Upper lobe of right lung (tissue), 1 donor: ENCODE measurements around the gene TTYH3. TPM values are rescaled to one million over a fixed set of nuclear protein-coding genes. Genes with fewer than 3 reads are reported as not detected.
"Not testable (repeated sequence)": the region's sequence is repeated elsewhere in the genome, so short reads cannot be mapped to it uniquely, and the experiment has no call there.

Experiments
- ATAC-seq: fragments of 200-7000 bp; cut with Tn5 transposase; one replicate; pipeline ENCODE4 v1.9.1; 2020; ENCODE audit warnings: mild to moderate bottlenecking, moderate library complexity
- DNase-seq: peaks from one replicate; pipeline ENCODE4 v3.0.0-alpha.2; 2020
- H3K27ac ChIP-seq: fragments of 200-600 bp; one replicate; pipeline ENCODE4 v1.8.0; 2022
- H3K27me3 ChIP-seq: fragments of 200-600 bp; one replicate; pipeline ENCODE4 v1.8.0; 2022; ENCODE audit warnings: mild to moderate bottlenecking
- H3K36me3 ChIP-seq: fragments of 200-600 bp; one replicate; pipeline ENCODE4 v1.8.0; 2022
- H3K4me1 ChIP-seq: fragments of 200-600 bp; one replicate; pipeline ENCODE4 v1.8.0; 2022
- H3K4me3 ChIP-seq: fragments of 200-600 bp; one replicate; pipeline ENCODE4 v1.8.0; 2022; ENCODE audit warnings: mild to moderate bottlenecking
- H3K9me3 ChIP-seq: fragments of 200-600 bp; one replicate; pipeline ENCODE4 v1.8.0; 2022
- intact Hi-C: fragments of 100-400 bp; cut with DNase I; formaldehyde crosslinking; loops from one replicate; pipeline ENCODE4 v1.11.0; 2022
- total RNA-seq: library from RNA; stranded (reverse); fragmentation: NEBNext Ultra II Directional; extraction: Animal tissue kit (Norgen Biotek cat#: 25700); gene quantifications from one replicate; pipeline ENCODE4 v1.2.1, GENCODE V29; 2021
- TF ChIP-seq, protein P1 (sequence below): fragments of 200-600 bp; IDR thresholded peaks from one replicate; pipeline ENCODE4 v1.8.0; 2022; ENCODE audit warnings: antibody characterized with exemption
- donor health status: DM: no; HTN: yes; CAD: no; lungs with severe emphysema.

The TTYH3 gene
- total RNA-seq, 1 donor from 2014 or later: 48.8 TPM

DNA sequence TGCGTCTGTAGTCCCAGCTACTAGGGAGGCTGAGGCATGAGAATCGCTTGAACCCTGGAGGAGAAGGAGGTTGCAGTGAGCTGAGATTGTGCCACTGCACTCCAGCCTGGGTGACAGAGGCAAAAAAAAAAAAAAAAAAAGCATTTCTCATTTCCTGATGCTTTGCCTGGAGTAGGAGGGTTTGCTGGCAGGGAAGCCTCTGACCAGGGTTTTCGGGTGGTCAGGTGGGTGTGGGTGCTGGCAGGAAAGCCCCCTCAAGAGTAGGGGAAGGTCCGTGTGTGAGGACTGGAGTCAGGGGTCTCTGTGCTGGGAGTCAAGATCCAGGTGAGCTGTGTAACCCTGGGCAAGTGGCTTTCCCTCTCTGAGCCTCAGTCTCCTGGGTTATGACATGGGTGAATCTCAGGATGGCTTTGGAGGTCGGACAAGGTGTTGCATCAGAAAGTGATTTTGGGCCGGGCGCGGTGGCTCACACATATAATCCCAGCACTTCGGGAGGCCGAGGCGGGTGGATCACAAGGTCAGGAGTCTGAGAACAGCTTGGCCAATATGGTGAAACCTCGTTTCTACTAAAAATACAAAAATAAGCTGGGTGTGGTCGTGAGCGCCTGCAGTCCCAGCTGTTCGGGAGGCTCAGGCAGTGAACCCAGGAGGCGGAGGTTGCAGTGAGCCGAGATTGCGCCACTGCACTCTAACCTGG lies 59.4 kb downstream of the TTYH3 start:
- peaks cover 38% of the 10 kb centered on the region for H3K27me3 ChIP-seq

DNA sequence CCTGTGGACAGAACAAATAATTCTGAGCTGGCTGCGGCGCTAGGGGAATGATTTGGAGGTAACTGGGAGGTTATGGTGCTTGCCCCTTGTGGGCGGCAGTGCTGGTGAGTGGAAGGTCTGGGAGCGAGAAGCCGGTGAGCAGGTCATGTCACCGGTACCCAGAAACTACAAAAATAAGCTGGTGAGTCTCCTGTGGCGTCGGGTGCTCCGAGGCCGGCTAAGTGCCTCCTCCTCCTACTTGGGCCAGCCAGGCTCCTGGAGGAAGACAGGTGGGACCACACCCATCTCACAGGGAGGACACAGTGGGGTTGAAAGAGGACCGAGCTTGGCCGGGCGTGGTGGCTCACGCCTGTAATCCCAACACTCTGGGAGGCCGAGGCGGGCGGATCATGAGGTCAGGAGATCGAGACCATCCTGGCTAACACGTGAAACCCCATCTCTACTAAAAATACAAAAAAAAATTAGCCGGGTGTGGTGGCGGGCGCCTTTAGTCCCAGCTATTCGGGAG lies 60.2 kb downstream of the TTYH3 start:
- intact Hi-C loops, H3K27ac ChIP-seq, H3K4me3 ChIP-seq, ATAC-seq, H3K36me3 ChIP-seq, H3K9me3 ChIP-seq, DNase-seq: not testable (repeated sequence)
- Histone ChIP-seq H3K27me3 (peaks cover 29% of the 10 kb centered on the region), H3K4me1 (peaks cover 13% of the 10 kb centered on the region)

More for the DNA sequence above, 59.4 kb downstream of the TTYH3 start:
- no peak for ATAC-seq
- Histone ChIP-seq H3K9me3 (no peaks in the 10 kb centered on the region), H3K27ac (no peak overlapping the region), H3K36me3 (no peaks in the 10 kb centered on the region), H3K4me3 (no peak overlapping the region), H3K4me1 (peaks cover 13% of the 10 kb centered on the region)
- TF ChIP-seq, protein P1, sequence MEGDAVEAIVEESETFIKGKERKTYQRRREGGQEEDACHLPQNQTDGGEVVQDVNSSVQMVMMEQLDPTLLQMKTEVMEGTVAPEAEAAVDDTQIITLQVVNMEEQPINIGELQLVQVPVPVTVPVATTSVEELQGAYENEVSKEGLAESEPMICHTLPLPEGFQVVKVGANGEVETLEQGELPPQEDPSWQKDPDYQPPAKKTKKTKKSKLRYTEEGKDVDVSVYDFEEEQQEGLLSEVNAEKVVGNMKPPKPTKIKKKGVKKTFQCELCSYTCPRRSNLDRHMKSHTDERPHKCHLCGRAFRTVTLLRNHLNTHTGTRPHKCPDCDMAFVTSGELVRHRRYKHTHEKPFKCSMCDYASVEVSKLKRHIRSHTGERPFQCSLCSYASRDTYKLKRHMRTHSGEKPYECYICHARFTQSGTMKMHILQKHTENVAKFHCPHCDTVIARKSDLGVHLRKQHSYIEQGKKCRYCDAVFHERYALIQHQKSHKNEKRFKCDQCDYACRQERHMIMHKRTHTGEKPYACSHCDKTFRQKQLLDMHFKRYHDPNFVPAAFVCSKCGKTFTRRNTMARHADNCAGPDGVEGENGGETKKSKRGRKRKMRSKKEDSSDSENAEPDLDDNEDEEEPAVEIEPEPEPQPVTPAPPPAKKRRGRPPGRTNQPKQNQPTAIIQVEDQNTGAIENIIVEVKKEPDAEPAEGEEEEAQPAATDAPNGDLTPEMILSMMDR: no peak
- intact Hi-C loops: no loop called here
- DNase-seq: no peak

DNA sequence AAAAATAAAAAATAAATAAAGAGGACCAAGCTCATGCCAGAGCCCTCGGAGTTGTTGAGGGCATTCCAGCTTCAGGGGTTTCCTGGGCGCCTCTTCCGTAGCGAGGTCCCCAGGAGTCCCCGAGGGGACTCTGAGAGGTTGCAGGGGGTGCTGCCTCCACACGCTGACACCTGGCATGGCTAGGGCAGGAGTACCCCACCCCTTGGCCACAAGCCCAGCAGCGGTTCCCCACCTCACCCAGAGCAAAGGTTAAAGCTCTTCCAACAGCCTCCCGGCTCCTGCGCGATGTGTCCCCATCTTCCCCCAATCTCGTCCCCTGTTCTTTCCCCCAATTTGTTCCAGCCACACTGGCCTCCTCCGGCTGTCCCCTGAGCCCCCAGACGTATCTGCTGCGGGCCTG lies 60.8 kb downstream of the TTYH3 start:
- no peak for ATAC-seq
- no peak overlapping the region for H3K4me3 ChIP-seq
- no peaks in the 10 kb centered on the region for H3K36me3 ChIP-seq
- DNase-seq: no peak
- no peaks in the 10 kb centered on the region for H3K9me3 ChIP-seq
- H3K27ac ChIP-seq: no peak overlapping the region
- TF ChIP-seq, protein P1: no peak
- intact Hi-C loops: no loop called here
- peaks cover 24% of the 10 kb centered on the region for H3K27me3 ChIP-seq
- H3K4me1 ChIP-seq: peaks cover 11% of the 10 kb centered on the region

DNA sequence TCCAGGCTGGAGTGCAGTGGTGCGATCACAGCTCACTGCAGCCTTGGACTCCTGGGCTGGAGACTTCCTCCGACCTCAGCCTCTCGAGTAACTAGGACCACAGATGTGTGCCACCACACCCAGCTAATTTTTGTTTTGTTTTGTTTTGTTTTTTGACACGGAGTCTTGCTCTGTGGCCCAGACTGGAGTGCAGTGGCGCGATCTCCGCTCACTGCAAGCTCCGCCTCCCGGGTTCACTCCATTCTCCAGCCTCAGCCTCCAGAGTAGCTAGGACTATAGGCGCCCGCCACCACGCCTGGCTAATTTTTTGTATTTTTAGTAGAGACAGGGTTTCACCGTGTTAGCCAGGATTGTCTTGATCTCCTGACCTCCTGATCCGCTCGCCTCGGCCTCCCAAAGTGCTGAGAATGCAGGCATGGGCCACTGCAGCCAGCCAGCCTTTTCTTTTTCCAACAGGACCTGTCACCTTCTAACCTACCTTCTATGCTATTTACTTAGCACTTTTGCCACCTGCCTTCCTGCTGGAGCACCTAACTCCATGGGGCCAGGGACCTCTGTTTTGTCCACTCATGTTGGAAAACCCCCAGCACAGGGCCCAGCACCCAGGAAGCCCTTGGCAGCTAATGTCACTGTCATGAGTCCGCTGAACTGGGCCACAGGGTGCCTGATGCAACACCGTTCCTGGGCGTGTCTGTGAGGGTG lies 61.8 kb downstream of the TTYH3 start:
- H3K36me3 ChIP-seq, H3K27ac ChIP-seq, intact Hi-C loops, H3K9me3 ChIP-seq, H3K4me1 ChIP-seq, H3K4me3 ChIP-seq: not testable (repeated sequence)
- H3K27me3 ChIP-seq: peaks cover 14% of the 10 kb centered on the region
- peak; percentile 84 for ATAC-seq
- peak; percentile 78 for DNase-seq

DNA sequence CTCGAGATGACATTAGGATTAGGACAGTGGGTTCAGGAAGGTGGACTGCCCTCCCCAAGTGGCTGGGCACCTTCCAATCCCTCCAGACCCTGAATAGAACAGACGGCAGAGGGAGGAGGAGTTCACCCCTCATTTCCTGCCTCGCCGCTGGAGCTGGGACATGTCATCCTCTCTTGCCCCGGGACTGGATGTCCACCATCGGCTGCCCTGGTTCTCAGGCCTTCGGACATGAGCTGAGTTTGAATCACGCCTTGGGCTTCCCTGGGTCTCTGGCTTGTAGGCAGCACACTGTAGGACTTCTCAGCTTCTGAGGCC lies 62.3 kb downstream of the TTYH3 start:
- H3K4me3 ChIP-seq, H3K4me1 ChIP-seq, ATAC-seq, intact Hi-C loops, H3K27me3 ChIP-seq, DNase-seq, H3K27ac ChIP-seq, H3K9me3 ChIP-seq, H3K36me3 ChIP-seq: not testable (repeated sequence)

DNA sequence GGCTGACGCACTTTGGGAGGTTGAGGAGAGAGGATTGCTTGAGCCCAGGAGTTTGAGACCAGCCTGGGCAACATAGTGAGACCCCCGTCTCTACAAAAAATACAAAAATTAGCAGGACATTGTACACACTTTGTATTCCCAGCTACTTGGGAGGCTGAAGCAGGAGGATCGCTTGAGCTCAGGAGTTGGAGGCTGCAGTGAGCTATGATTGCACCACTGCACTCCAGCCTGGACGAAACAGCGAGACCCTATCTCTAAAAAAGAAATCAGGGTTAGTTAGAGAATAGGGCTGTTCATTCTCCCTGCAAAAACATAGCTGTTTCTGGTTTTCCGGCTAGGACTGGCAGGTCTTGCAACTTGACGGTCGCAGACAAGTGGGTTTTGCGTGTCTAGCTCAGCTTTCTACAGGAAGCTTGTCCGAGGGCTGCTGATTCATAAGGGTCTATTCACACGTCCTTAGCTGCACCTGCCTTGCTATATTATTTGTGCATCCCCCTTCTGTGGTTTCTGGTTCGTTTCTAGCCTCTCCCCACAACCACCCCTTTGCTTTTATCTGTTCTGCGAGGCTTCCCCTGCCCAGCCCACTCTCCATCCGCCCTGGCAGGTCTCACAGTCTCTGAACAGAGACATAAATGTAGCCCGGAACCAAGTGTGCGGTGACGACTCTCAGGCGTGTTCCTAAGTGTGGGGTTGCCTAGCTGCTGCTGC lies 66.9 kb downstream of the TTYH3 start:
- no peak overlapping the region for H3K27ac ChIP-seq
- H3K4me1 ChIP-seq: no peaks in the 10 kb centered on the region
- H3K27me3 ChIP-seq: no peaks in the 10 kb centered on the region
- TF ChIP-seq, protein P1: no peak
- H3K4me3 ChIP-seq: no peak overlapping the region
- H3K36me3 ChIP-seq: no peaks in the 10 kb centered on the region
- DNase-seq (no peak), ATAC-seq (peak; percentile 17)
- intact Hi-C loops: no loop called here
- no peaks in the 10 kb centered on the region for H3K9me3 ChIP-seq

DNA sequence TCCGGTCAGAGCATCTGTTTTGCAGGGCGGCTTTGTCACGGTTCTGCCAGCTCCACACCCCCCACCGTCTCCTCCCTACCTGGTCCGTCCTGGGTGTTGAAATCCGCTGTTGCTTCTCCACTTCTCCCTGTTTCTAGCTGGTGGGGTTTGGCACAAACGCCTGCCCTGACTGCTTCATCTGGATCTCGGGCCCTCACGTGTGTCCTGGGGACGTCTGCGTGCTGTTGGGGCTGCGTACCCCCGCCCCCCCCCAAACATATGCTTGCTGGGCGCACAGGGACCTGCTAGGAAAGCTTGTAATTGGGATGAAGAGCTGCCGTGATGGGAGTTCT lies 67.5 kb downstream of the TTYH3 start:
- Histone ChIP-seq H3K9me3 (no peaks in the 10 kb centered on the region), H3K36me3 (no peaks in the 10 kb centered on the region), H3K4me3 (no peak overlapping the region), H3K4me1 (no peaks in the 10 kb centered on the region), H3K27ac (no peak overlapping the region), H3K27me3 (no peaks in the 10 kb centered on the region)
- TF ChIP-seq, protein P1: no peak
- ATAC-seq: no peak
- DNase-seq: no peak
- intact Hi-C loops: no loop called here
